ENCODE data around the gene SHC3.

Gene SHC3

DNA sequence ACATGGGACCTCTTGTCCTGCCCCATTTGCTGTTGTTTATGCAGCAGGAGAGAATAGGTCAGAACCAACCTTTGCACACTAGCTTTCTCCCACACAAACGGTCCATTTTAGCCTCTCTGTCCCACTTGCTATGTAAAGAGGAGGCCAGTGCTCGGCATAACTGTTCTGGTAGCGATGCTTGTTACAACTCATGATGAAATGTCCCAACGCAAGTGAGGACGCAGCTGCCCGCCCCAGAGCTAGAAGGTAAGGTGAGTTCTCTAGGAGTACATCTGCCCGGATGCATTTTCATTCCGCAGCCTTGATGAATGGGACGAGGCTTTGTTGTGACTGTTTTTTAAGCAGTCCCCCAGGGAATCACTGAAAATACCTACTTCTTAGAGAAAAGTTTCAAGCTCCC is 173.3 kb downstream of the SHC3 start:
- ATAC-seq (replicated peaks; ENCODE audit: extremely low read depth, poor library complexity, severe bottlenecking) (no peak), DNase-seq (ENCODE audit: low spot score in 2 of 2) (no peak)
- Mint-ChIP-seq H3K4me1 (peaks cover 4% of the 10 kb centered on the region), H3K27me3 (peaks cover 18% of the 10 kb centered on the region), H3K36me3 (ENCODE audit: insufficient read depth) (no peaks in the 10 kb centered on the region), H3K4me3 (no peak overlapping the region), H3K27ac (ENCODE audit: low read depth) (no peak overlapping the region), H3K9me3 (no peaks in the 10 kb centered on the region)

DNA sequence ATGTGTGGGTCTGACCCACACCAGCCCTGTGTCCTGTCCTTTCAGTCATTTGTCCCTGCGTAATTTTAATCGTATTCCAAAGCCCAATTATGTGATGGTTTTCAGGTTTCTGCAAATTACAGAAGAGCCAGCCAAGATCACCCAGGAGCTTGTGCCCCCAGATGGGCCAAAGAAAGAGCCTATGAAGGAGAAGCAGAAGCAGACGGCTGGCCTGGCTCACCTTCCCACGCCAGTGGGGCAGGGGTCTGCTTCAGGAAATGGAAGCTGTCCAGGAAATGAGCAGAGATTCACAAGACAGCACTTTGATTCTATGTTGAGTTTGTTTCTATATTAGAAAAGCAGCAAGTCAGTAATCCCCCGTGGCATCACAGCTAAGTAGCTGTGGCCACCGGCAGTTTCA is 175.6 kb downstream of the SHC3 start:
- Mint-ChIP-seq H3K4me1 (peaks cover 4% of the 10 kb centered on the region), H3K9me3 (no peaks in the 10 kb centered on the region), H3K36me3 (ENCODE audit: insufficient read depth) (no peaks in the 10 kb centered on the region), H3K27ac (ENCODE audit: low read depth) (no peak overlapping the region), H3K27me3 (peaks cover 18% of the 10 kb centered on the region), H3K4me3 (no peak overlapping the region)
- ATAC-seq (replicated peaks; ENCODE audit: extremely low read depth, poor library complexity, severe bottlenecking) (no peak), DNase-seq (ENCODE audit: low spot score in 2 of 2) (no peak)

DNA sequence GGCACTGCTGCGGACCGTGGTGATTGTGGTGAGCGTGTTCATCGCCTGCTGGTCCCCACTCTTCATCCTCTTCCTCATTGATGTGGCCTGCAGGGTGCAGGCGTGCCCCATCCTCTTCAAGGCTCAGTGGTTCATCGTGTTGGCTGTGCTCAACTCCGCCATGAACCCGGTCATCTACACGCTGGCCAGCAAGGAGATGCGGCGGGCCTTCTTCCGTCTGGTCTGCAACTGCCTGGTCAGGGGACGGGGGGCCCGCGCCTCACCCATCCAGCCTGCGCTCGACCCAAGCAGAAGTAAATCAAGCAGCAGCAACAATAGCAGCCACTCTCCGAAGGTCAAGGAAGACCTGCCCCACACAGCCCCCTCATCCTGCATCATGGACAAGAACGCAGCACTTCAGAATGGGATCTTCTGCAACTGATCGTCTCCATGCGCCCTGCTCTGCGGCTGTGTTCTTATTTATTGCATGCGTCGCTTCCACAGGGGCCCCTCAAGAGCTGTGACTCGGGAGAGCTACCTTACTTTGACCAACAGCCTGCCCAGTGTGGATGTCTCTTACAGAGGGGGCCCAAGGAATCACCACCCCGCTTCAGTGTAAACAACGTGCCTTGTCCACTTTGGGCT is 176.6 kb downstream of the SHC3 start:
- H3K4me3 Mint-ChIP-seq: no peak overlapping the region

GRCh38 chr9:89000973-89001916 is 177.4 kb downstream of the SHC3 start:
- no peaks in the 10 kb centered on the region for H3K9me3 Mint-ChIP-seq
- no peak overlapping the region for H3K27ac Mint-ChIP-seq (ENCODE audit: low read depth)
- peaks cover 18% of the 10 kb centered on the region for H3K27me3 Mint-ChIP-seq
- DNase-seq (ENCODE audit: low spot score in 2 of 2) (peak; percentile 52 to 56), ATAC-seq (replicated peaks; ENCODE audit: extremely low read depth, poor library complexity, severe bottlenecking) (peak; percentile 43)
- H3K36me3 Mint-ChIP-seq (ENCODE audit: insufficient read depth): no peaks in the 10 kb centered on the region
- no peak overlapping the region for H3K4me3 Mint-ChIP-seq
- peaks cover 4% of the 10 kb centered on the region for H3K4me1 Mint-ChIP-seq

More for the DNA sequence above, 176.6 kb downstream of the SHC3 start:
- DNase-seq (ENCODE audit: low spot score in 2 of 2): no peak
- Mint-ChIP-seq H3K27me3 (peaks cover 18% of the 10 kb centered on the region), H3K36me3 (ENCODE audit: insufficient read depth) (no peaks in the 10 kb centered on the region), H3K9me3 (no peaks in the 10 kb centered on the region), H3K4me1 (peaks cover 4% of the 10 kb centered on the region), H3K27ac (ENCODE audit: low read depth) (no peak overlapping the region)
- ATAC-seq (replicated peaks; ENCODE audit: extremely low read depth, poor library complexity, severe bottlenecking): no peak

GRCh38 chr9:89000371-89000781 is 178.2 kb downstream of the SHC3 start:
- Mint-ChIP-seq H3K36me3 (ENCODE audit: insufficient read depth) (no peaks in the 10 kb centered on the region), H3K4me3 (no peak overlapping the region), H3K9me3 (no peaks in the 10 kb centered on the region), H3K27ac (ENCODE audit: low read depth) (no peak overlapping the region), H3K4me1 (peaks cover 4% of the 10 kb centered on the region), H3K27me3 (peaks cover 18% of the 10 kb centered on the region)
- ATAC-seq (replicated peaks; ENCODE audit: extremely low read depth, poor library complexity, severe bottlenecking) (no peak), DNase-seq (ENCODE audit: low spot score in 2 of 2) (no peak)

GRCh38 chr9:88998911-88999310 is 179.7 kb downstream of the SHC3 start:
- Mint-ChIP-seq H3K4me3 (no peak overlapping the region), H3K27me3 (peaks cover 27% of the 10 kb centered on the region), H3K36me3 (ENCODE audit: insufficient read depth) (no peaks in the 10 kb centered on the region), H3K4me1 (peaks cover 4% of the 10 kb centered on the region), H3K9me3 (no peaks in the 10 kb centered on the region), H3K27ac (ENCODE audit: low read depth) (no peak overlapping the region)
- no peak for DNase-seq (ENCODE audit: low spot score in 2 of 2)
- no peak for ATAC-seq (replicated peaks; ENCODE audit: extremely low read depth, poor library complexity, severe bottlenecking)

DNA sequence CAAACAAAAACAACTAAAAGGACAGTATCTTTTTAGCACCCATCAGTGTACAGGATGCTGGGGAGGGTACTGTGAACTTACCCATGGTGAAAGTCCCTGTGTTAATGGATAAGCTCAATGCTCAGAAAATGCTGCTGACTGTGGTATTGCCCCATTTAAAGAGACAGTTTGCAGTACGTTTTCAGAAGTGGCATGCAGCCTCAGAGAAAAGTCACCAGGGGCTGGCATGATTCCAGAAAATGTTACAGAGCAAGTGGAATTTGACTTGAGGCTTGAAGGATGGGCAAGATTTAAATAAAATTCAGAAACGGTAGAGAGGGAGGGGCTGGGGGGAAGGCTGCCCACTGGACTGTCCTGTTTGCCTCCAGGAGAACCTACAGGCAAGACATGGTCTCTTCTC is 180.1 kb downstream of the SHC3 start:
- H3K9me3 Mint-ChIP-seq: no peaks in the 10 kb centered on the region
- H3K27ac Mint-ChIP-seq (ENCODE audit: low read depth): no peak overlapping the region
- H3K36me3 Mint-ChIP-seq (ENCODE audit: insufficient read depth): no peaks in the 10 kb centered on the region
- peaks cover 4% of the 10 kb centered on the region for H3K4me1 Mint-ChIP-seq
- ATAC-seq (replicated peaks; ENCODE audit: extremely low read depth, poor library complexity, severe bottlenecking) (no peak), DNase-seq (ENCODE audit: low spot score in 2 of 2) (no peak)
- peaks cover 31% of the 10 kb centered on the region for H3K27me3 Mint-ChIP-seq
- no peak overlapping the region for H3K4me3 Mint-ChIP-seq

DNA sequence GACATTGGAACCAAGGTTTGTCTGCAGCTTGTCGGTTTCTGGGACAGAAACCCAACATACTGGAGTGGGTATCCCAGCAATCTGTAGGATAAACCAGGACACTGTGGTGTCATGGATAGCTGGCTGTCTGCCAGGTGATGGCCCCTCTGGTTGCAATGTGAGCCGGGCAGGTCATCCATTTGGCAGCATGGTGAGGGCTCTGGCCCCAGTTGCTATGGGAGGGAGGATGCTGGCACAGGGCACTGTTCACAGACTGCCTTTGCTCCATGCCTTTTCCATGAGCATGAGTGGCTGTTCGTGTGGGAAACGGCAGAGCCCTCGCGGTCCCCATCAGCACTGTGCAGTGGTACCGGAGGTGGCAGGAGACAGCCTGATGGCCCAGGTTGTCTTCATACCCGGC is 181.0 kb downstream of the SHC3 start:
- no peak overlapping the region for H3K27ac Mint-ChIP-seq (ENCODE audit: low read depth)
- DNase-seq (ENCODE audit: low spot score in 2 of 2) (no peak), ATAC-seq (replicated peaks; ENCODE audit: extremely low read depth, poor library complexity, severe bottlenecking) (no peak)
- no peaks in the 10 kb centered on the region for H3K36me3 Mint-ChIP-seq (ENCODE audit: insufficient read depth)
- peaks cover 4% of the 10 kb centered on the region for H3K4me1 Mint-ChIP-seq
- no peaks in the 10 kb centered on the region for H3K9me3 Mint-ChIP-seq
- no peak overlapping the region for H3K4me3 Mint-ChIP-seq
- H3K27me3 Mint-ChIP-seq: peaks cover 31% of the 10 kb centered on the region

GRCh38 chr9:88996921-88997235 is 181.7 kb downstream of the SHC3 start:
- H3K27ac Mint-ChIP-seq (ENCODE audit: low read depth): no peak overlapping the region
- ATAC-seq (replicated peaks; ENCODE audit: extremely low read depth, poor library complexity, severe bottlenecking) (no peak), DNase-seq (ENCODE audit: low spot score in 2 of 2) (no peak)
- H3K4me3 Mint-ChIP-seq: no peak overlapping the region
- H3K27me3 Mint-ChIP-seq: peaks cover 31% of the 10 kb centered on the region
- H3K4me1 Mint-ChIP-seq: peaks cover 4% of the 10 kb centered on the region
- no peaks in the 10 kb centered on the region for H3K9me3 Mint-ChIP-seq
- no peaks in the 10 kb centered on the region for H3K36me3 Mint-ChIP-seq (ENCODE audit: insufficient read depth)

GRCh38 chr9:88996046-88996920 is 182.3 kb downstream of the SHC3 start:
- peaks cover 31% of the 10 kb centered on the region for H3K27me3 Mint-ChIP-seq
- no peak for DNase-seq (ENCODE audit: low spot score in 2 of 2)
- H3K36me3 Mint-ChIP-seq (ENCODE audit: insufficient read depth): no peaks in the 10 kb centered on the region
- no peak overlapping the region for H3K27ac Mint-ChIP-seq (ENCODE audit: low read depth)
- H3K4me3 Mint-ChIP-seq: no peak overlapping the region
- peaks cover 4% of the 10 kb centered on the region for H3K4me1 Mint-ChIP-seq
- no peaks in the 10 kb centered on the region for H3K9me3 Mint-ChIP-seq
- no peak for ATAC-seq (replicated peaks; ENCODE audit: extremely low read depth, poor library complexity, severe bottlenecking)

- Mint-ChIP-seq H3K4me3 (no peak overlapping the region), H3K4me1 (peaks cover under 1% of the 10 kb centered on the region), H3K36me3 (ENCODE audit: insufficient read depth) (no peaks in the 10 kb centered on the region), H3K27me3 (peaks cover 34% of the 10 kb centered on the region), H3K27ac (ENCODE audit: low read depth) (no peak overlapping the region), H3K9me3 (no peaks in the 10 kb centered on the region)
- ATAC-seq (replicated peaks; ENCODE audit: extremely low read depth, poor library complexity, severe bottlenecking) (no peak), DNase-seq (ENCODE audit: low spot score in 2 of 2) (no peak)
These were observed 183.0 kb downstream of the SHC3 start for GRCh38 chr9:88995627-88996026.

DNA sequence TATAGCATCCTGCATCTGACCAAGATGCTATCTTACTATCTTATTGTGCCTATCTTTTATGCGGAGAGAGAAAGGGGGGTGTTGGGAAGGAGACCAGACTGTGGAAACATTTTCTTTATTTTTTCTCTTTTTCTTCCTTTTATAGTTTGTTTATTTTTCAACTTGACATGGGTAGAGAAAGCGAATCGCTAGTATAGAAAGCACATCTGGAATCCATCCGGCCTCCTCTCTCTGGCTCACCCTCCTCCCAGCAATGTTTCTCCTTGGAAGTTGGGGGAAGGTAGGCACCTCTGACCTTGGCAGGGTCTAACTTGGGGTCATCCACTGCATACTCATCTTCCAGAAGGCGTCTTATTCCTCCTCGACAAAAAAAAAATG is 183.4 kb downstream of the SHC3 start:
- Mint-ChIP-seq H3K4me3 (no peak overlapping the region), H3K27ac (ENCODE audit: low read depth) (no peak overlapping the region), H3K27me3 (peaks cover 38% of the 10 kb centered on the region), H3K9me3 (no peaks in the 10 kb centered on the region), H3K4me1 (peaks cover 5% of the 10 kb centered on the region), H3K36me3 (ENCODE audit: insufficient read depth) (no peaks in the 10 kb centered on the region)
- ATAC-seq (replicated peaks; ENCODE audit: extremely low read depth, poor library complexity, severe bottlenecking): no peak
- no peak for DNase-seq (ENCODE audit: low spot score in 2 of 2)
